CD4-positive, alpha-beta T cell treated with Interleukin-12 subunit alpha and Interleukin-12 subunit beta, for 1 hour (primary cell): ENCODE data around the gene TRMT10C.
"Not testable (repeated sequence)": the region's sequence is repeated elsewhere in the genome, so short reads cannot be mapped to it uniquely, and the experiment has no call there.

ENCODE experiments used
- DNase-seq: peaks from one replicate; pipeline ENCODE4 v3.0.0-alpha.2; 2020

Gene TRMT10C

DNA sequence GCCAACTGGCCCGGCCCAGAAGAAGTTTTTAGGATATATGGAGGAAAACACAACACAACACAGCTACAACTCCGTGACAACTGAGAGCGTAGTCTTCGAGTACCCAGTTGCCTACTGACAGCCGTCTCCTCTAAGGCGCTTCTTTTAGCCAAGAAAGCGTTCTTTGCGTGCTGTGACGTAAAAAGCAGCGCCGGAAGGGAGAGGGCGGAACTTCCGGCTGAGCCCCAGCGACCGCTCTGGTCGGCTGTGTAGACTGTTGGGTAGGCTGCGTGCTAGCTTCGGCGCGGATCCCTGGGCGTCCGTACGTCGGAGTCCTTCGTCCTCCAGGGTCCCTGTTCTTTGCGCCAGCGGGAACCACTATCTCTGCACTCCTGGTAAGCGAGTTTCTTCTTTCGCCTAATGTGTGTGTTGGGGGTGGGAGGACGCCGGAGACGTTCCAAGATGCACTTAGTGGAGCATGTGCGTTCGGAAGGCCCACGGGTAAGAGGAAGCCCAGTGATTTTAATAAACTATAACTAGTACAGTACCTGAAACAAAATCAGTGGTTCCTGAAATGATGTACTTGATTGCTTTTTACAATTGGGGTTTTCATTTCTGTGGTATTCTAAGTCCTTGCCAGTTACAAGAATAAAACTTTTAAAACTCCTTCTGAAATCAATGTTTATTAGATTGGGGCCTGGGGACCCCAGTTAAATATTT lies at the start of gene TRMT10C:
Gene TRMT10C, plus strand, starts transcription at position 239 of the 699 bp plus-strand sequence. CDS start 2,914 bp downstream, outside the sequence.
- peak; percentile 94 for DNase-seq

DNA sequence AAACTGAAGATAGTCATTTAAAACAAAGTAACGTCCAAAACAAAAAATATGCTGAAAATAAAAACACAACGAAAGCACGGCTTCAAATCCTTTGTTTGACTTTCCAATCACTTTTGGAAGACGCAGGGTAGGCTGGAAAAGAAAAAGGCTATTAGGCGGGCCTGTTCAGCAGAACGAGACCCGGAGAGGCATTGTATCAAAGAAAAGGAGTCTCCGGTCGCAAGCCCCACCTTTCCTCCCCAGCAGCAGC lies 49.3 kb upstream of the TRMT10C start:
- no peak for DNase-seq

GRCh38 chr3:101512646-101513418 lies 48.8 kb upstream of the TRMT10C start, which contains the start of gene SENP7:
TSS of gene SENP7 (minus strand) at chr3:101513212. CDS start at chr3:101513130, 82 bp downstream.
- peak; percentile 79 for DNase-seq

GRCh38 chr3:101513419-101513986 lies 48.2 kb upstream of the TRMT10C start:
- no peak for DNase-seq

GRCh38 chr3:101518421-101518871 lies 43.2 kb upstream of the TRMT10C start:
- peak; percentile 80 for DNase-seq

DNA sequence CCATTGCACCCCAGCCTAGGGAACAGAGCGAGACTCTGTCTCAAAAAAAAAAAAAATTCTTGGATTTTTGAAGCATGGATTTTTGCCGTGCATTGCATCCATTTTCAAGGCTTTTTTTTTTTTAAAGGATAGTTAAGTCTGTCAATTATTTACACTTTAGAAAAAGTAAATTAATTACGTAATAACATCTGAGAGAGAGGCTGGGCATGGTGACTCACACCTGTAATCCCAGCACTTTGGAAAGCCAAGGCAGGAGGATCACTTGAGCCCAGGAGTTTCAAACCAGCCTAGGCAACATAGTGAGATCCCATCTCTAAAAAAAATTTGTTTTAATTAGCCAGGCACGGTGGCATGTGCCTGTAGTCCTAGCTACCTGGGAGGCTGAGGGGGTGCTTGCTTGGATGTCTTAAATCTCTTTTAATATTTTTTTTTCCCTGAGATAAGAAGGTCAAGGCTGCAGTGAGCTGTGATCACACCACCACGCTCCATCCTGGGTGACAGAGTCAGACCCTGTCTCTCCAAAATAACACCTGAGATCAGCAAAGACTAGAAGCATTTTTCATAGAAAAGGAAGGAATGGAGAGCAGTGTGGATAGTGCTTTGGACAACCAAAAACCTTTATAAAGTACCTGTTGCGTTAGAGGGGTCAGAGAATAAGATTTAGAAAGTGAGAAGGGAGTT lies 41.8 kb upstream of the TRMT10C start:
- DNase-seq: no peak

GRCh38 chr3:101521211-101521701 lies 40.4 kb upstream of the TRMT10C start:
- DNase-seq: peak; percentile 74

- DNase-seq: no peak
Observed at GRCh38 chr3:101527441-101527840, 34.2 kb upstream of the TRMT10C start.

DNA sequence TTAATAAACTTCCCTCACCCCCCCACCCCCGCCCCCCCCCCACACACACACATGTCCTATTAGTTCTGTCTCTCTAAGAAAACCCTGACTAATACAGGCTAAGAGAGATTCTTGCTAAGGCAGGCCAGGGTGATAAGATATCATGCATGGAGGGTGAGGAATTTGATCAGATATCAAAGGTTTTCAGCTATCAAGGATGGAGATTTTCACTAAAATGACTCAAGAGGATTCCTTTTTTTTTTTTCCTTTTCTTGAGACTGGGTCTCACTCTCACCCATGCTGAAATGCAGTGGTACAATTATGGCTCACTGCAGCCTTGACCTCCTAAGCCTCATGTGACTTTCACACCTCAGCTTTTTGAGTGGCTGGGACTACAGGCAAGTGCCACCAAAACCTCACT lies 33.8 kb upstream of the TRMT10C start:
- DNase-seq: no peak

DNA sequence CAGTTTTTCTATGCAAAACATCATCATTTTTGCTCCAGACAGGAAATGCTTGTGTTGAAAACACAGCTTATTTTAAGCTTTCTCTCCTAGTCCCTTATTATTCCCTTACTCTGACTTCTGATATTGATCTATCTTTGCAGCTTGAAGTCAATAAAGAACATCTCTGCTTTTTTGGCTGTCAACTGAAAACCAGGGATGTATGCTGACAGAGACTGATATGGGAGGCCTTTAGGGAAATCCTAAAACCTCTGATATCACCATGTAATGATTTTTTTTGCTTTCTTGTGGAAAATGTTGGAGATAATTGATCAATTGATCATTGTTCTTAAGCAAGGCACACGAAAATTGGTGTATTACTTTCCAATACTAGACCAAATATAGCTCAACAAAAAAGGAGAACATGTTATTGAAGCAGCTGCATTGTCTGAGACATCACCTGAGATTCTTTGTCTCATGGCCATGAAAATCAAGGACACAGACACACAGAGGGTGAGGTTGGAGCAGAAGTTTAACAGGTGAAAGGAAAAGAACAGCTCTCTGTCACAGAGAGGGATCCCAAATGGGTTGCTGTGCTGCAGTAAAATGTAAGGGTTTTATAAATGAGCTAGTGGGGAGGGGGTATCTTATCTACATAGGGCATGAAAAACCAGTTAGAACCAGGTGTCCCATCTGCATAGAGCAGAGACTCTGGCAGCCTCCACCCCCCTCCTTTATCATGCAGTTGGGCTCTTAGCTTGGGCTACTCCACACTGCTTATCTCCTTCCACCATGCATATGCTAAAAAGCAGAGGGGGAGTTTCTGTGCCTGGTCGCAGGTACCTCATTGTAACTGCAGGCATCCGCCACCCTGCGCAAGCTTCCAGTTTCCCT lies 31.6 kb upstream of the TRMT10C start:
- DNase-seq: no peak

DNA sequence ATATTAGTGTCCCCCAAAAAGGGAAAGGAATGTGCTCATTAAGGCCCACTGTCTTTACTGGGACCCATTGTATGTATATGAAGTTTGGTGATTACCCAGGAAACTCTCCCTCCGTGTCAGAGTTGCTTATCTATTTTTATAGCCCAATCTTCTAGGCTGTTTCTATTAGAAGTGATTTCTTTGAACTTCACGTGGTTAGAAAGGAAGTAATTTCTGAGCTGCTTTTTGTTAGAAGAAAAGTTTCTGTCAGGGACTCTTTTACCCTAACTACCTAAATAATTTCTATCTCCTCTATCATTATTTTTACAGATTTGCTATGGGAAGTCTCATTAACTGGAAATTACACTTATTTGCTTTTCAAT lies 31.0 kb upstream of the TRMT10C start:
- DNase-seq: no peak

GRCh38 chr3:101531473-101532086 lies 30.1 kb upstream of the TRMT10C start:
- no peak for DNase-seq

DNA sequence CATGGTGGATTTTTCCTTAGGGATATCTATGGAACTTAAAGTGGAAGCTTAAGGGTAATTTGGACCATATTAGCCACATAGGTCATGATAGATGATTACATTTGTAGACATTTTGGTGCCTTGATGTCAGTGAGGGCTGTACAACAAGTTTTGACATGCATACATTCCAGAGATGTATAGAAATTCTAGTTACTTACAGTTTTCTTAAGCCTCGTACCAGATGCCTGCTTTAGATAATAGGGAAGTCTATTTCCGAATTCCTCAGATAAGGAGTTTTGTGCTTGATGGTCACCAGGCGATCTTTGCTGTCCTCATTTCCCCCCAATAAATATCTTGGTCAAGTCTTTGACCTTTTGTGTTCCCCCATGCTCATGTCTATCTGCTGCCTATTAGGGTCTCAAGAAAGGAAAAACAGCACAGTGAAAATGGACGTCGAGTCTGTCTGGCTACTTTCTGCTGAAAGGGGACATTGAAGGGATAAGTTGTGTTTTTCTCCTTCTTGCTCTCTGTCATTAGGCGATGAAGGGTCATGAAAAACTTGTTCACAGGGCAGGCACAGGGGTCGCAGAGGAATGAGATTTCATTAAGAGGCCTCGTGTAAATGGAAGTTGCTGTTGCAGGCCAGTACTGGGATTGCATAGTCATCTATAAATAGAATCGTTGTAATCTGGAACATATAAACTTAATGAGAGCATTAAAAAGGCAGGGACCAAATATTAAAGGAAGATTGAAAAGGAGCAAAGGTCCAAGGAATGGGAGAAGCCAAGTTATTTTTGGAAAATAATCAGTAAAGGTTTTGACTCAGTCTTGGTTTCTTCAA lies 28.7 kb upstream of the TRMT10C start:
- DNase-seq: no peak

DNA sequence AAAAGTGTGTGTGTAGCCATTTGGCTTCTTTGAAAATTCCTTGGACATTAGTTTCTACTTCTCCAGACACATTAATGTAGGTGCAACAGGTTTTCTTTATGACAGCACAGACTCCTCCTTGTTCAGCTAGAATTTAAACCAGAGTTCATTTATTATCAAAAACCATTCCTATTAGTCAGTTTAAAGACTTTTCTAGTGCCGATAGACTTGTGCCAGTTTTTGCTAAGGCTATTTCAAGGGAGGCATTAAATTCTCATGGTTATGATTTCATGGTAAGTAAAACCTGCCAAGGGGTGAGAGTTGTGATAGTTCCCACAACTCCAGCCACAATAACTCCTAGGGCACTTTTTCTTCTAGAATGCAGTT lies 28.1 kb upstream of the TRMT10C start:
- no peak for DNase-seq

DNA sequence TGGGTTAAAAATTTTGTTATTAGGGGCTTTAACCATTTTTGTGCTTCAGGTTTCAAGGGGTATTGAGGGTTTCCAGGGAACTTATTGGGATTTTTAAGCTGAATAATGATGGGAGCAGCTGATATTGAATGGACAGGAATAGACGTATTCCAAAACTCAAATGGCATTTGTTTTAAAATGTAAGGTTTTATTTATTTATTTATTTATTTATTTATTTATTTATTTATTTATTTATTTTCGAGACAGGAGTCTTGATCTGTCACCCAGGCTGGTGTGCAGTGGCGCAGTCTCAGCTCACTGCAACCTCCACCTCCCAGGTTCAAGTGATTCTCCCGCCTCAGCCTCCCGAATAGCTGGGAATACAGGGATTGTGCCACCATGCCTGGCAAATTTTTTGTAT lies 26.4 kb upstream of the TRMT10C start:
- no peak for DNase-seq

GRCh38 chr3:101536266-101536665 lies 25.4 kb upstream of the TRMT10C start:
- DNase-seq: no peak

GRCh38 chr3:101536955-101537354 lies 24.7 kb upstream of the TRMT10C start:
- DNase-seq: not testable (repeated sequence)

DNA sequence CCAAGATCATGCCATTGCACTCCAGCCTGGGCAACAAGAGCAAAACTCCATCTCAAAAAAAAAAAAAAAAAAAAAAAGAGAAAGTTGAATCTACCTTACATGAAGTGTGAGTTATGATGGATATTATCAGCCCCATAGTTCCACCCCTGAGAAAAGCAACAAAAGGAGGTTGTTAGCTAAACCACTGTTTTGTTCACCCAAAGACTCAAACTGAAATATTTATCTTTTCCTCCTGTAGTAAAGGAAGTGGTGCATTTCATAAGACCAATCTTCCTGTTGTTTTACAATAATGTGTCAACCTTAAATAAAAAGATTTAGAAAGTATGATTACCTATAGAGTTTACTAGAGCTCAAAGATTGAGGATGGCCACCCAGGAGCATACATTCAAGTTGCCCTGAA lies 18.7 kb upstream of the TRMT10C start:
- no peak for DNase-seq

GRCh38 chr3:101544161-101544850 lies 17.4 kb upstream of the TRMT10C start:
- DNase-seq: no peak

DNA sequence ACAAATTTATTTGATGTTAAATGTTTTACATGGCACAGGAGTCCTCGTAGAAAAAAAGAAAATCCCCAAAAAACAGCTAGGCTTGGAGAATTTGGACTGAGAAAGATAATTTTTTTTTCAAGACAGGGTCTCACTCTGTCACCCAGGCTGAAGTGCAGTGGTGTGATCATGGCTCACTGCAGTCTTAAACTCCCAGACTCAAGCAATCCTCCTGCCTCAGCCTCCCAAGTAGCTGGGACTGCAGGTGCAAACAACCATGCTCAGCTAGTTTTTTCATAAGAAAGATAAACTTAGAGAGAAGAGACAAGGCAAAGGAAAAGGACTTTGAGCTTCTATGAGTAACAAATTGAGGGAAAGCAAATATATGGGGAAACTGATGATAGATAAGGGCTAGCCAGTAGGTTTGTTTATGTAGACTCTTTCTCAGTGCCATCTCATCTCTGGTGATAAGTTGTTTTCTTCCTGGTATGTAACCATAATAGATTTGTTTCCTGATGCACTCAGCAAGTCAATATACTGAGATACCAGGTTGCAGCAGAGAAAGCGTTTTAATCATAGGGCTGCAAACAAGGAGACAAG lies 13.1 kb upstream of the TRMT10C start:
- no peak for DNase-seq
